Left forelimb (tissue), 1 donor: ENCODE data around the gene SLC20A1.

Experiments used
- DNase-seq: peaks from one replicate; pipeline ENCODE4 v3.0.0-alpha.2; 2018; ENCODE audit warnings: low spot score

SLC20A1 gene

GRCh38 chr2:112709703-112710102, 64.0 kb downstream of the SLC20A1 start:
- DNase-seq = no peak

GRCh38 chr2:112710956-112711750, 65.4 kb downstream of the SLC20A1 start:
- no peak for DNase-seq

- DNase-seq = no peak
These were observed 66.7 kb downstream of the SLC20A1 start for GRCh38 chr2:112712465-112712864.

GRCh38 chr2:112712903-112713584, 67.3 kb downstream of the SLC20A1 start:
- DNase-seq = no peak
